ENCODE data around the gene MACROD1. TPM values are rescaled to one million over a fixed set of nuclear protein-coding genes. Genes with fewer than 3 reads are reported as not detected.

MACROD1 gene
- total RNA-seq, 1 donor from 2014 or later: 91.9 TPM

GRCh38 chr11:64144587-64145472 lies 21.1 kb downstream of the MACROD1 start:
- H3K4me1 ChIP-seq (ENCODE audit: control insufficient read depth in 3 of 3, insufficient read depth in 3 of 3, low read length in 3 of 3): peaks cover 28 to 59% (median 37%) of the 10 kb centered on the region in 3 donors
- no peak overlapping the region for H3K27ac ChIP-seq (ENCODE audit: low read depth, low read length)
- no peak overlapping the region for H3K9ac ChIP-seq (ENCODE audit: low read depth in 1 of 3, low read length in 3 of 3)

GRCh38 chr11:64141081-64141783 lies 24.7 kb downstream of the MACROD1 start:
- no peak overlapping the region for H3K27ac ChIP-seq (ENCODE audit: low read depth, low read length)
- H3K36me3 ChIP-seq (ENCODE audit: control insufficient read depth in 3 of 3, insufficient read depth in 3 of 3, low read length in 3 of 3): peaks cover 0 to 3% (median 0%) of the 10 kb centered on the region in 3 donors
- H3K9me3 ChIP-seq (ENCODE audit: control insufficient read depth in 3 of 3, low read length in 3 of 3): no peaks in the 10 kb centered on the region
- H3K4me1 ChIP-seq (ENCODE audit: control insufficient read depth in 3 of 3, insufficient read depth in 3 of 3, low read length in 3 of 3): peaks cover 10 to 43% (median 15%) of the 10 kb centered on the region in 3 donors
- H3K4me3 ChIP-seq (ENCODE audit: low read length in 3 of 3): no peak overlapping the region
- H3K9ac ChIP-seq (ENCODE audit: low read depth in 1 of 3, low read length in 3 of 3): no peak overlapping the region
- no peaks in the 10 kb centered on the region for H3K27me3 ChIP-seq (ENCODE audit: control insufficient read depth in 3 of 3, insufficient read depth in 3 of 3, low read length in 3 of 3)

More at GRCh38 chr11:64144587-64145472, 21.1 kb downstream of the MACROD1 start:
- no peaks in the 10 kb centered on the region for H3K9me3 ChIP-seq (ENCODE audit: control insufficient read depth in 3 of 3, low read length in 3 of 3)
- no peak overlapping the region for H3K4me3 ChIP-seq (ENCODE audit: low read length in 3 of 3)
- peaks cover 0 to 1% (median 0%) of the 10 kb centered on the region in 3 donors for H3K36me3 ChIP-seq (ENCODE audit: control insufficient read depth in 3 of 3, insufficient read depth in 3 of 3, low read length in 3 of 3)
- H3K27me3 ChIP-seq (ENCODE audit: control insufficient read depth in 3 of 3, insufficient read depth in 3 of 3, low read length in 3 of 3): no peaks in the 10 kb centered on the region

GRCh38 chr11:64140082-64140481 lies 25.8 kb downstream of the MACROD1 start:
- no peak overlapping the region for H3K4me3 ChIP-seq (ENCODE audit: low read length in 3 of 3)
- H3K36me3 ChIP-seq (ENCODE audit: control insufficient read depth in 3 of 3, insufficient read depth in 3 of 3, low read length in 3 of 3): peaks cover 0 to 3% (median 0%) of the 10 kb centered on the region in 3 donors
- H3K9ac ChIP-seq (ENCODE audit: low read depth in 1 of 3, low read length in 3 of 3): peak overlapping the region in 1 of 3 donors; percentile 16
- H3K9me3 ChIP-seq (ENCODE audit: control insufficient read depth in 3 of 3, low read length in 3 of 3): no peaks in the 10 kb centered on the region
- peaks cover 19 to 43% (median 22%) of the 10 kb centered on the region in 3 donors for H3K4me1 ChIP-seq (ENCODE audit: control insufficient read depth in 3 of 3, insufficient read depth in 3 of 3, low read length in 3 of 3)
- H3K27me3 ChIP-seq (ENCODE audit: control insufficient read depth in 3 of 3, insufficient read depth in 3 of 3, low read length in 3 of 3): no peaks in the 10 kb centered on the region
- H3K27ac ChIP-seq (ENCODE audit: low read depth, low read length): no peak overlapping the region

- H3K4me1 ChIP-seq (ENCODE audit: control insufficient read depth in 3 of 3, insufficient read depth in 3 of 3, low read length in 3 of 3): peaks cover 25 to 52% (median 25%) of the 10 kb centered on the region in 3 donors
- H3K36me3 ChIP-seq (ENCODE audit: control insufficient read depth in 3 of 3, insufficient read depth in 3 of 3, low read length in 3 of 3): peaks cover 0 to 3% (median 0%) of the 10 kb centered on the region in 3 donors
- no peak overlapping the region for H3K27ac ChIP-seq (ENCODE audit: low read depth, low read length)
- no peaks in the 10 kb centered on the region for H3K9me3 ChIP-seq (ENCODE audit: control insufficient read depth in 3 of 3, low read length in 3 of 3)
- no peak overlapping the region for H3K4me3 ChIP-seq (ENCODE audit: low read length in 3 of 3)
- no peaks in the 10 kb centered on the region for H3K27me3 ChIP-seq (ENCODE audit: control insufficient read depth in 3 of 3, insufficient read depth in 3 of 3, low read length in 3 of 3)
- peak overlapping the region in 1 of 3 donors; percentile 16 for H3K9ac ChIP-seq (ENCODE audit: low read depth in 1 of 3, low read length in 3 of 3)
Measured at GRCh38 chr11:64139049-64139448, 26.9 kb downstream of the MACROD1 start.

GRCh38 chr11:64138398-64138797 lies 27.5 kb downstream of the MACROD1 start:
- H3K9ac ChIP-seq (ENCODE audit: low read depth in 1 of 3, low read length in 3 of 3): no peak overlapping the region
- H3K4me1 ChIP-seq (ENCODE audit: control insufficient read depth in 3 of 3, insufficient read depth in 3 of 3, low read length in 3 of 3): peaks cover 25 to 58% (median 26%) of the 10 kb centered on the region in 3 donors
- H3K36me3 ChIP-seq (ENCODE audit: control insufficient read depth in 3 of 3, insufficient read depth in 3 of 3, low read length in 3 of 3): peaks cover 0 to 3% (median 0%) of the 10 kb centered on the region in 3 donors
- no peak overlapping the region for H3K4me3 ChIP-seq (ENCODE audit: low read length in 3 of 3)
- H3K27me3 ChIP-seq (ENCODE audit: control insufficient read depth in 3 of 3, insufficient read depth in 3 of 3, low read length in 3 of 3): no peaks in the 10 kb centered on the region
- no peaks in the 10 kb centered on the region for H3K9me3 ChIP-seq (ENCODE audit: control insufficient read depth in 3 of 3, low read length in 3 of 3)
- H3K27ac ChIP-seq (ENCODE audit: low read depth, low read length): no peak overlapping the region

GRCh38 chr11:64136765-64137441 lies 29.0 kb downstream of the MACROD1 start:
- no peak overlapping the region for H3K4me3 ChIP-seq (ENCODE audit: low read length in 3 of 3)
- H3K36me3 ChIP-seq (ENCODE audit: control insufficient read depth in 3 of 3, insufficient read depth in 3 of 3, low read length in 3 of 3): peaks cover 0 to 3% (median 0%) of the 10 kb centered on the region in 3 donors
- H3K27ac ChIP-seq (ENCODE audit: low read depth, low read length): no peak overlapping the region
- no peaks in the 10 kb centered on the region for H3K27me3 ChIP-seq (ENCODE audit: control insufficient read depth in 3 of 3, insufficient read depth in 3 of 3, low read length in 3 of 3)
- peaks cover 31 to 73% (median 33%) of the 10 kb centered on the region in 3 donors for H3K4me1 ChIP-seq (ENCODE audit: control insufficient read depth in 3 of 3, insufficient read depth in 3 of 3, low read length in 3 of 3)
- no peaks in the 10 kb centered on the region for H3K9me3 ChIP-seq (ENCODE audit: control insufficient read depth in 3 of 3, low read length in 3 of 3)
- no peak overlapping the region for H3K9ac ChIP-seq (ENCODE audit: low read depth in 1 of 3, low read length in 3 of 3)

GRCh38 chr11:64135711-64136110 lies 30.2 kb downstream of the MACROD1 start:
- H3K27ac ChIP-seq (ENCODE audit: low read depth, low read length): no peak overlapping the region
- H3K4me1 ChIP-seq (ENCODE audit: control insufficient read depth in 3 of 3, insufficient read depth in 3 of 3, low read length in 3 of 3): peaks cover 24 to 72% (median 32%) of the 10 kb centered on the region in 3 donors
- no peaks in the 10 kb centered on the region for H3K27me3 ChIP-seq (ENCODE audit: control insufficient read depth in 3 of 3, insufficient read depth in 3 of 3, low read length in 3 of 3)
- peaks cover 0 to 3% (median 0%) of the 10 kb centered on the region in 3 donors for H3K36me3 ChIP-seq (ENCODE audit: control insufficient read depth in 3 of 3, insufficient read depth in 3 of 3, low read length in 3 of 3)
- H3K4me3 ChIP-seq (ENCODE audit: low read length in 3 of 3): no peak overlapping the region
- no peaks in the 10 kb centered on the region for H3K9me3 ChIP-seq (ENCODE audit: control insufficient read depth in 3 of 3, low read length in 3 of 3)
- peak overlapping the region in 1 of 3 donors; percentile 16 for H3K9ac ChIP-seq (ENCODE audit: low read depth in 1 of 3, low read length in 3 of 3)

GRCh38 chr11:64134963-64135362 lies 30.9 kb downstream of the MACROD1 start:
- Histone ChIP-seq H3K9ac (ENCODE audit: low read depth in 1 of 3, low read length in 3 of 3) (peak overlapping the region in 1 of 3 donors; percentile 16), H3K27ac (ENCODE audit: low read depth, low read length) (no peak overlapping the region), H3K4me1 (ENCODE audit: control insufficient read depth in 3 of 3, insufficient read depth in 3 of 3, low read length in 3 of 3) (peaks cover 24 to 70% (median 32%) of the 10 kb centered on the region in 3 donors)

GRCh38 chr11:64132982-64133705 lies 32.8 kb downstream of the MACROD1 start:
- Histone ChIP-seq H3K36me3 (ENCODE audit: control insufficient read depth in 3 of 3, insufficient read depth in 3 of 3, low read length in 3 of 3) (peaks cover 0 to 5% (median 0%) of the 10 kb centered on the region in 3 donors), H3K27ac (ENCODE audit: low read depth, low read length) (no peak overlapping the region), H3K4me3 (ENCODE audit: low read length in 3 of 3) (no peak overlapping the region), H3K27me3 (ENCODE audit: control insufficient read depth in 3 of 3, insufficient read depth in 3 of 3, low read length in 3 of 3) (no peaks in the 10 kb centered on the region), H3K9ac (ENCODE audit: low read depth in 1 of 3, low read length in 3 of 3) (no peak overlapping the region), H3K4me1 (ENCODE audit: control insufficient read depth in 3 of 3, insufficient read depth in 3 of 3, low read length in 3 of 3) (peaks cover 24 to 74% (median 32%) of the 10 kb centered on the region in 3 donors), H3K9me3 (ENCODE audit: control insufficient read depth in 3 of 3, low read length in 3 of 3) (no peaks in the 10 kb centered on the region)

More at GRCh38 chr11:64134963-64135362, 30.9 kb downstream of the MACROD1 start:
- Histone ChIP-seq H3K36me3 (ENCODE audit: control insufficient read depth in 3 of 3, insufficient read depth in 3 of 3, low read length in 3 of 3) (peaks cover 0 to 3% (median 0%) of the 10 kb centered on the region in 3 donors), H3K4me3 (ENCODE audit: low read length in 3 of 3) (peak overlapping the region in 1 of 3 donors; percentile 29), H3K9me3 (ENCODE audit: control insufficient read depth in 3 of 3, low read length in 3 of 3) (no peaks in the 10 kb centered on the region), H3K27me3 (ENCODE audit: control insufficient read depth in 3 of 3, insufficient read depth in 3 of 3, low read length in 3 of 3) (no peaks in the 10 kb centered on the region)
